OCI-LY7 (cell line): ENCODE data around the gene TXNL4A. TPM values are rescaled to one million over a fixed set of nuclear protein-coding genes. Genes with fewer than 3 reads are reported as not detected.

Experiments
- BruUV-seq: library from RNA; stranded (reverse); fragments of 400-500 nt; replicated peaks from 2 replicates; lab custom pipeline; 2021; lab: Mats Ljungman, UMichigan
- CTCF ChIA-PET: fragments of 300-600 bp; sonication (Branson Sonifier 250); formaldehyde crosslinking; loops from one replicate; lab custom pipeline; 2022; ENCODE audit warnings: antibody characterized with exemption; ENCODE audit not compliant: unreplicated experiment; lab: Charles Lee
- POLR2A ChIA-PET: fragments of 300-600 bp; sonication (Branson Sonifier 250); formaldehyde crosslinking; loops from one replicate; lab custom pipeline; 2022; ENCODE audit warnings: antibody characterized with exemption; lab: Charles Lee
- DNase-seq: peaks from one replicate; pipeline ENCODE4 v3.0.0-alpha.2; 2015; ENCODE audit warnings: low spot score
- H2AFZ ChIP-seq: fragments of 200-600 bp; sonication (generic), shearing (Covaris generic); 2 replicates; pipeline ENCODE4 v1.6.1; 2014; ENCODE audit warnings: mild to moderate bottlenecking, antibody characterized with exemption, low read length, moderate library complexity
- H3K27ac ChIP-seq: fragments of 200-600 bp; sonication (generic); 2 replicates; pipeline ENCODE4 v1.5.1; 2014; ENCODE audit warnings: mixed run types, low read depth, mild to moderate bottlenecking, moderate library complexity, low read length, inconsistent platforms; ENCODE audit not compliant: poor library complexity, severe bottlenecking
- H3K36me3 ChIP-seq: fragments of 200-600 bp; sonication (generic); 2 replicates; pipeline ENCODE4 v1.6.1; 2014; ENCODE audit warnings: mild to moderate bottlenecking, antibody characterized with exemption, low read length, moderate library complexity, mixed read lengths; ENCODE audit not compliant: insufficient read depth
- H3K4me1 ChIP-seq: fragments of 200-600 bp; sonication (generic); 2 replicates; pipeline ENCODE4 v1.5.1; 2014; ENCODE audit warnings: mild to moderate bottlenecking, low read length; ENCODE audit not compliant: insufficient read depth, poor library complexity, severe bottlenecking
- H3K4me2 ChIP-seq: fragments of 200-600 bp; sonication (generic); 2 replicates; pipeline ENCODE4 v1.6.1; 2014; ENCODE audit warnings: mild to moderate bottlenecking, low read length
- H3K4me3 ChIP-seq: fragments of 200-600 bp; sonication (generic); 2 replicates; pipeline ENCODE4 v1.5.1; 2014; ENCODE audit warnings: mild to moderate bottlenecking, low read depth, low read length; ENCODE audit not compliant: poor library complexity, severe bottlenecking
- H3K79me2 ChIP-seq: fragments of 200-600 bp; sonication (generic); 2 replicates; pipeline ENCODE4 v1.6.1; 2016; ENCODE audit warnings: low read depth, mild to moderate bottlenecking, low read length, moderate library complexity, mixed read lengths; ENCODE audit not compliant: insufficient read depth
- H3K9me2 ChIP-seq: fragments of 200-600 bp; sonication (generic); 2 replicates; pipeline ENCODE4 v1.6.1; 2016; ENCODE audit warnings: mild to moderate bottlenecking, low read length, mixed read lengths; ENCODE audit not compliant: insufficient read depth
- H3K9me3 ChIP-seq: fragments of 200-600 bp; sonication (generic); 2 replicates; pipeline ENCODE4 v1.6.1; 2014; ENCODE audit warnings: mild to moderate bottlenecking, mixed run types, low read length, mixed read lengths
- H4K20me1 ChIP-seq: fragments of 200-600 bp; sonication (generic); 2 replicates; pipeline ENCODE4 v1.6.1; 2014; ENCODE audit warnings: mild to moderate bottlenecking, antibody characterized with exemption, low read length, moderate library complexity, mixed read lengths; ENCODE audit not compliant: insufficient read depth
- EZH2phosphoT487 ChIP-seq: fragments of 200-600 bp; sonication (generic); IDR thresholded peaks from 2 replicates; pipeline ENCODE4 v1.6.1; 2018; ENCODE audit warnings: low read depth, borderline replicate concordance, mild to moderate bottlenecking, mixed run types, antibody characterized with exemption, low read length, moderate library complexity, mixed read lengths
- intact Hi-C: fragments of 100-400 bp; cut with micrococcal nuclease; formaldehyde crosslinking; loops from one replicate; pipeline ENCODE4 v1.10.0; 2022; ENCODE audit not compliant: unreplicated experiment
- total RNA-seq, 2 experiments: library from RNA; depleted of rRNA in 1 of 2; stranded (reverse); fragments of >200 nt in 1 of 2; shearing (Covaris generic) in 1 of 2; gene quantifications; 2 replicates each; pipeline ENCODE4 v1.2.3, GENCODE V29; 2014 to 2022
- TF ChIP-seq, protein P1 (sequence below): fragments of 200-600 bp; sonication (generic); conservative IDR thresholded peaks from 2 replicates; pipeline ENCODE4 v1.5.1; 2014; ENCODE audit warnings: mild to moderate bottlenecking, antibody characterized with exemption, low read length, moderate library complexity, mixed read lengths

The TXNL4A gene
- total RNA-seq, 2 experiments from 2014 or later = 44.7 to 91.4 TPM

DNA sequence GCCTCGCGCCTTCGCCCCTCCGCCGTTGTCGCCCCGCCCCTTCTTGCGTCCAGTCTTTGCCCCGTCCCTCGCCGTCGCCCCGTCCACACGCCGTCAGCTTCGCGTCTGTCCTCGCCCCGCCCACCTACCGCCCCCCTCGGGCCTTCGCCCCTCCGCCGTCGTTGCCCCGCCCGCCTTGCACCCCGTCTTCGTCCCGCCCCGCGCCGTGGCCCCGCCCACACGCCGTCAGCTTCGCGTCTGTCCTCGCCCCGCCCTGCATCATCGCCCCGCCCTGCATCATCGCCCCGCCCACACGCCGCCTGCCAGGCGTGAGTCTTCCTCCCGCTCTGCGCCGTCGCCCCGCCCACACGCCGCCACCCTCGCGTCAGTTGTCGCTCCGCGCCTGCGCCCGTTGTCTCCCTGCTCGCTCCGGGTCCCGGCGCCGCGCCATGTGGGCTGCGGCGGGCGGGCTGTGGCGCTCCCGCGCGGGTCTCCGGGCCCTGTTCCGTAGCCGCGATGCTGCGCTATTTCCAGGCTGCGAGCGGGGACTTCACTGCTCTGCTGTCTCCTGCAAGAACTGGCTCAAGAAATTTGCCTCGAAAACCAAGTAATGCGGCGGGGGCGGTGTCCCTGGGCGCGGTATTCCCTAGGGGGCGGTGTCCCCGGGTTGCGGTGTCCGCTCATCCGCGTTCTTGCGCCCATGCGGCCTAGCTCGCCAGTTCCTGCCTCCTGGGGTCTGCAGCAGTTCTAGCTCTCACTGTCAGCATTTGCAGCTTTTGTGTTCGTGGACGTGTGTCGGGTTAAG, 45.9 kb upstream of the TXNL4A start, which contains the start of gene RBFA:
Gene RBFA (plus strand): TSS at position 367 of the 784 bp plus-strand sequence. CDS start 62 bp downstream, at position 429.
- H2AFZ ChIP-seq = peak within 1 kb of the TSS; percentile 78; the same call in 1 of the 2 replicates
- ChIA-PET CTCF (interaction anchor here (0.6 to 0.7 kb wide), 4 partner anchors 51 to 172 kb away, joined by 3 to 10 read pairs (median 4); no protein-coding TSS in a partner anchor), POLR2A (no interaction called here)
- TF ChIP-seq EZH2phosphoT487 = no peak
- TF ChIP-seq, protein P1, sequence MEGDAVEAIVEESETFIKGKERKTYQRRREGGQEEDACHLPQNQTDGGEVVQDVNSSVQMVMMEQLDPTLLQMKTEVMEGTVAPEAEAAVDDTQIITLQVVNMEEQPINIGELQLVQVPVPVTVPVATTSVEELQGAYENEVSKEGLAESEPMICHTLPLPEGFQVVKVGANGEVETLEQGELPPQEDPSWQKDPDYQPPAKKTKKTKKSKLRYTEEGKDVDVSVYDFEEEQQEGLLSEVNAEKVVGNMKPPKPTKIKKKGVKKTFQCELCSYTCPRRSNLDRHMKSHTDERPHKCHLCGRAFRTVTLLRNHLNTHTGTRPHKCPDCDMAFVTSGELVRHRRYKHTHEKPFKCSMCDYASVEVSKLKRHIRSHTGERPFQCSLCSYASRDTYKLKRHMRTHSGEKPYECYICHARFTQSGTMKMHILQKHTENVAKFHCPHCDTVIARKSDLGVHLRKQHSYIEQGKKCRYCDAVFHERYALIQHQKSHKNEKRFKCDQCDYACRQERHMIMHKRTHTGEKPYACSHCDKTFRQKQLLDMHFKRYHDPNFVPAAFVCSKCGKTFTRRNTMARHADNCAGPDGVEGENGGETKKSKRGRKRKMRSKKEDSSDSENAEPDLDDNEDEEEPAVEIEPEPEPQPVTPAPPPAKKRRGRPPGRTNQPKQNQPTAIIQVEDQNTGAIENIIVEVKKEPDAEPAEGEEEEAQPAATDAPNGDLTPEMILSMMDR = peak; percentile 43; the same call in 1 of the 2 replicates
- H3K4me3 ChIP-seq = peak within 1 kb of the TSS; percentile 73
- intact Hi-C loops = loop anchor here (2.0 to 5.0 kb wide), 3 partner anchors 73 to 511 kb away; partner anchors contain the start of genes ADNP2 and CTDP1
- H3K4me2 ChIP-seq = peak within 1 kb of the TSS; percentile 89
- peak within 1 kb of the TSS; percentile 54 for H3K27ac ChIP-seq
- H4K20me1 ChIP-seq = peaks cover 7% of the 10 kb centered on the region; the same call in 1 of the 2 replicates
- peaks cover 19% of the 10 kb centered on the region for H3K4me1 ChIP-seq
- H3K9me2 ChIP-seq = no peaks in the 10 kb centered on the region
- 0 out of 2 replicates have a peak, but pooled peaks cover 15% of the 10 kb centered on the region for H3K36me3 ChIP-seq
- DNase-seq = peak; percentile 89
- no TSS peak for BruUV-seq
- H3K79me2 ChIP-seq = peaks cover 14% of the 10 kb centered on the region
- no peaks in the 10 kb centered on the region for H3K9me3 ChIP-seq

DNA sequence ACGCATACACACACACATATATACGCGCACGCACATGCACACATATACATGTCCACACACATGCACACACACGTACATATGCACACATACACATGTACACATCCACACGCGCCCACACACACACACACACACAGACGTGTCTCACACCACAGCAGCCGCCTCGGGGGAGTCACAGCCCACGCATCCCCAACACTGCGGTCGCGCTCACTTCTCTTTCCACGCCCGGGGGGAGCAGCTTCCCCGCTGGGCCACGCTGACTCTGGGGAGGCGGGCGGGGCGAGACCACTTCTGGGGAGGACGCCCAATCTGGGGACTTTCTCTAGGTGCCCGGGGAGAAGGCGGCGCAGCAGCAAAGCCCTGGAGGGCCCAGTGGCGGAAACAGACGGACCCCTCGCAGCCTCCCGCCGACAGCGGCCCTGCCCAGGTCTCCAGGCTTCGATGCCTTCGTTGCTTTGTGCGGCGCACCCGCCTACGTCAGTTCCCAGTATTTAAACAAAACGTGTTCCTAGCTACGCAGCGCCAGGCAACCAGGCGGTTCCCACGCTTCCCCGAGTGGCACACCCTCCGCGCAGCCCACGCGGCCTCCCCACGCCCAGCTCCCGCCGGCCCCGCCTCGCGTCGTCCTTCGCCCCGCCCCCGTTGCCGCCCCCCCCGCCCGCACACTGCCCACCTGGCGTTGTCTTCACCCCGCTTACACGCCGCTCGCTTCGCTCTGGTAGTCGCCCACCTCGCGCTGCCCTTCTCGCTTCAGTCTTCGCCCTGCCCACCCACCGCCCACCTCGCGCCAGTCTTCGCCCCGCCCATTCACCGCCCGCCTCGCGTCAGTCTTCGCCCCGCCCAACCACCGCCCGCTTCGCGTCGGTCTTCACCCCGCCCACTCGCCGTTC, 45.1 kb upstream of the TXNL4A start:
- intact Hi-C loops = loop anchor here (1.0 to 5.0 kb wide), 4 partner anchors 45 to 511 kb away; partner anchors contain the start of genes ADNP2, CTDP1 and TXNL4A
- CTCF ChIA-PET = interaction anchor here (0.6 to 0.7 kb wide), 4 partner anchors 50 to 172 kb away, joined by 3 to 10 read pairs (median 4); no protein-coding TSS in a partner anchor
- no peak for DNase-seq
- H3K4me3 ChIP-seq = peak overlapping the region; percentile 73
- H3K9me2 ChIP-seq = no peaks in the 10 kb centered on the region
- peak overlapping the region; percentile 78; the same call in 1 of the 2 replicates for H2AFZ ChIP-seq
- H3K36me3 ChIP-seq = 0 out of 2 replicates have a peak, but pooled peaks cover 11% of the 10 kb centered on the region
- peak overlapping the region; percentile 89 for H3K4me2 ChIP-seq
- H3K79me2 ChIP-seq = peaks cover 14% of the 10 kb centered on the region
- BruUV-seq = no TSS peak
- H3K9me3 ChIP-seq = no peaks in the 10 kb centered on the region
- H3K4me1 ChIP-seq = peaks cover 19% of the 10 kb centered on the region
- no peak for TF ChIP-seq EZH2phosphoT487
- TF ChIP-seq, protein P1 = no peak
- peaks cover 7% of the 10 kb centered on the region; the same call in 1 of the 2 replicates for H4K20me1 ChIP-seq
- POLR2A ChIA-PET = interaction anchor here (0.6 kb wide), 1 partner anchor 126 kb away, joined by 3 read pairs; no protein-coding TSS in a partner anchor
- peak overlapping the region; percentile 42 for H3K27ac ChIP-seq
